NCI-H748 (cell line): ENCODE results near the gene CYP24A1.

Source experiments
- DNase-seq: peaks from one replicate; lab custom pipeline; 2025; ENCODE audit not compliant: unreplicated experiment; lab: John Stamatoyannopoulos, UW

CYP24A1 gene

GRCh38 chr20:54203281-54203680 lies 29.5 kb upstream of the CYP24A1 start:
- DNase-seq = no peak

GRCh38 chr20:54201268-54201846 lies 27.6 kb upstream of the CYP24A1 start:
- DNase-seq = no peak

GRCh38 chr20:54200487-54201267 lies 26.9 kb upstream of the CYP24A1 start:
- no peak for DNase-seq

- DNase-seq = peak; percentile 34
Observed at GRCh38 chr20:54199721-54200176, 26.0 kb upstream of the CYP24A1 start.

- DNase-seq = no peak
Observed at GRCh38 chr20:54199283-54199682, 25.5 kb upstream of the CYP24A1 start.

- no peak for DNase-seq
Observed at GRCh38 chr20:54197621-54198604, 24.1 kb upstream of the CYP24A1 start.

- no peak for DNase-seq
Observed at GRCh38 chr20:54195483-54196472, 22.0 kb upstream of the CYP24A1 start.

- DNase-seq = no peak
Observed at GRCh38 chr20:54194724-54195438, 21.1 kb upstream of the CYP24A1 start.

GRCh38 chr20:54193817-54194216 lies 20.0 kb upstream of the CYP24A1 start:
- no peak for DNase-seq

GRCh38 chr20:54190217-54190616 lies 16.4 kb upstream of the CYP24A1 start:
- DNase-seq = no peak

- DNase-seq = no peak
Observed at GRCh38 chr20:54189630-54190029, 15.8 kb upstream of the CYP24A1 start.

- DNase-seq = no peak
Observed at GRCh38 chr20:54188132-54188849, 14.5 kb upstream of the CYP24A1 start.

GRCh38 chr20:54184904-54185626 lies 11.3 kb upstream of the CYP24A1 start:
- no peak for DNase-seq

- no peak for DNase-seq
Observed at GRCh38 chr20:54184071-54184470, 10.3 kb upstream of the CYP24A1 start.

GRCh38 chr20:54180931-54181330 lies 7.1 kb upstream of the CYP24A1 start:
- no peak for DNase-seq

- no peak for DNase-seq
Observed at GRCh38 chr20:54179946-54180345, 6.2 kb upstream of the CYP24A1 start.

GRCh38 chr20:54178256-54178655 lies 4.5 kb upstream of the CYP24A1 start:
- DNase-seq = no peak

- DNase-seq = no peak
Observed at GRCh38 chr20:54177378-54177777, 3.6 kb upstream of the CYP24A1 start.
